SK-N-SH treated with all-trans-retinoic acid at 6 μM for 48 hours (cell line): ENCODE data around the gene PALLD.
"Not testable (repeated sequence)": the region's sequence is repeated elsewhere in the genome, so short reads cannot be mapped to it uniquely, and the experiment has no call there.

Experiments
- ATAC-seq: fragments of 200-7000 bp; cut with Tn5 transposase; 3 replicates; pipeline ENCODE4 v1.9.1; 2020; ENCODE audit warnings: mild to moderate bottlenecking, moderate library complexity
- ARNTL ChIP-seq: fragments of 450-650 bp; formaldehyde crosslinking; IDR thresholded peaks from 2 replicates; pipeline ENCODE4 v1.5.0; 2020; ENCODE audit warnings: low read depth, mild to moderate bottlenecking, moderate library complexity, borderline replicate concordance
- ESRRG ChIP-seq: fragments of 250-450 bp; sonication (Bioruptor Pico); IDR thresholded peaks from 2 replicates; pipeline ENCODE4 v1.6.1; 2021; ENCODE audit warnings: mild to moderate bottlenecking
- GLIS3 ChIP-seq: fragments of 250-450 bp; sonication (Bioruptor Pico); IDR thresholded peaks from 2 replicates; pipeline ENCODE4 v1.5.0; 2020; ENCODE audit warnings: mild to moderate bottlenecking, moderate library complexity
- ISL1 ChIP-seq: fragments of 250-450 bp; sonication (Bioruptor Pico); IDR thresholded peaks from 2 replicates; pipeline ENCODE4 v2.1.2; 2022; ENCODE audit warnings: mild to moderate bottlenecking, moderate library complexity
- OSR1 ChIP-seq: fragments of 250-450 bp; sonication (Bioruptor Pico); IDR thresholded peaks from 2 replicates; pipeline ENCODE4 v1.8.0; 2022; ENCODE audit warnings: moderate library complexity, mild to moderate bottlenecking, inconsistent platforms
- PPARA ChIP-seq: fragments of 250-450 bp; sonication (Bioruptor Pico); IDR thresholded peaks from 2 replicates; pipeline ENCODE4 v1.5.0; 2020; ENCODE audit warnings: mild to moderate bottlenecking, borderline replicate concordance
- SNAI2 ChIP-seq: fragments of 250-450 bp; sonication (Bioruptor Pico); IDR thresholded peaks from 2 replicates; pipeline ENCODE4 v1.5.0; 2020; ENCODE audit warnings: mild to moderate bottlenecking, moderate library complexity
- TCF4 ChIP-seq: fragments of 250-450 bp; sonication (Bioruptor Pico); IDR thresholded peaks from 2 replicates; pipeline ENCODE4 v1.8.0; 2021; ENCODE audit warnings: mild to moderate bottlenecking, moderate library complexity, borderline replicate concordance
- TOX ChIP-seq: fragments of 250-450 bp; sonication (Bioruptor Pico); IDR thresholded peaks from 2 replicates; pipeline ENCODE4 v1.8.0; 2021; ENCODE audit warnings: mild to moderate bottlenecking, moderate library complexity, borderline replicate concordance
- ZC3H10 ChIP-seq: fragments of 250-450 bp; sonication (Bioruptor Pico); IDR thresholded peaks from 2 replicates; pipeline ENCODE4 v1.5.1; 2021; ENCODE audit warnings: mild to moderate bottlenecking, moderate library complexity
- ZFP3 ChIP-seq: fragments of 250-450 bp; sonication (Bioruptor Pico); IDR thresholded peaks from 2 replicates; pipeline ENCODE4 v1.5.0; 2020; ENCODE audit warnings: mild to moderate bottlenecking, moderate library complexity
- ZFP30 ChIP-seq: fragments of 450-650 bp; formaldehyde crosslinking; IDR thresholded peaks from 2 replicates; pipeline ENCODE4 v1.5.0; 2022; ENCODE audit warnings: mild to moderate bottlenecking, moderate library complexity
- ZNF565 ChIP-seq: fragments of 450-650 bp; formaldehyde crosslinking; conservative IDR thresholded peaks from 2 replicates; pipeline ENCODE4 v1.5.0; 2020; ENCODE audit warnings: low read depth, mild to moderate bottlenecking, moderate library complexity
- ZNF70 ChIP-seq: fragments of 450-650 bp; formaldehyde crosslinking; IDR thresholded peaks from 2 replicates; pipeline ENCODE4 v1.5.0; 2020; ENCODE audit warnings: mild to moderate bottlenecking, moderate library complexity
- ZNF8 ChIP-seq: fragments of 450-650 bp; formaldehyde crosslinking; IDR thresholded peaks from 2 replicates; pipeline ENCODE4 v1.5.0; 2020; ENCODE audit warnings: mild to moderate bottlenecking, moderate library complexity
- TF ChIP-seq, protein P1 (sequence below): fragments of 250-450 bp; sonication (Bioruptor Pico); IDR thresholded peaks from 2 replicates; pipeline ENCODE4 v1.5.0; 2020; ENCODE audit warnings: mild to moderate bottlenecking, moderate library complexity
- TF ChIP-seq, protein P2 (sequence below): fragments of 250-450 bp; sonication (Bioruptor Pico); IDR thresholded peaks from 2 replicates; pipeline ENCODE4 v1.8.0; 2020; ENCODE audit warnings: mild to moderate bottlenecking, moderate library complexity, borderline replicate concordance
- TF ChIP-seq, protein P3 (sequence below): fragments of 250-450 bp; sonication (Bioruptor Pico); IDR thresholded peaks from 2 replicates; pipeline ENCODE4 v1.8.0; 2021; ENCODE audit warnings: low read depth, mild to moderate bottlenecking, moderate library complexity, borderline replicate concordance
- TF ChIP-seq, protein P4 (sequence below): fragments of 250-450 bp; sonication (Bioruptor Pico); IDR thresholded peaks from 2 replicates; pipeline ENCODE4 v1.5.1; 2021; ENCODE audit warnings: mild to moderate bottlenecking, moderate library complexity
- TF ChIP-seq, protein P5 (sequence below): fragments of 250-450 bp; sonication (Bioruptor Pico); IDR thresholded peaks from 2 replicates; pipeline ENCODE4 v1.5.1; 2020; ENCODE audit warnings: low read depth, mild to moderate bottlenecking, moderate library complexity

The PALLD gene

DNA sequence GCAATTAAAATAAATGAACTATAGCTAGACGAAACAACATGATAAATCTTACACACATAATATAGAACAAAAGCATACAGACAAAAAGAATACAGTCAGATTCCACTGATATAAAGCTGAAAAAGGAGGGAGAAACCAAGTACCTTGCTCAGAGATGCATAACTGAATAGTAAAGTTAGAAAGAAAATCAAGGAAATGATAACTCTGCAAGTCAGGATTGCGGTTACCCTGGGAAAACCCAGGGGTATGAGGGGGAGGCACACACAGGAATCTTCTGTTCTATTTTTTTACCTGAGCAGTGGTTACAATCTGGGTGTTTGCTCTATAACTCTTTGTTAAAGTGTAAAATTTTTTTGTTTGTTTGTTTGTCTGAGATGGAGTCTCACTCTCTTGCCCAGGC, 304.1 kb downstream of the PALLD start:
- ATAC-seq, result no peak
- TF ChIP-seq TCF4 (CRISPR knock-in tag) (no peak), ZFP30 (CRISPR knock-in tag) (no peak), ZFP3 (CRISPR knock-in tag) (no peak), ZNF565 (CRISPR knock-in tag) (no peak), PPARA (CRISPR knock-in tag) (no peak), SNAI2 (CRISPR knock-in tag) (no peak)
- TF ChIP-seq, protein P1, sequence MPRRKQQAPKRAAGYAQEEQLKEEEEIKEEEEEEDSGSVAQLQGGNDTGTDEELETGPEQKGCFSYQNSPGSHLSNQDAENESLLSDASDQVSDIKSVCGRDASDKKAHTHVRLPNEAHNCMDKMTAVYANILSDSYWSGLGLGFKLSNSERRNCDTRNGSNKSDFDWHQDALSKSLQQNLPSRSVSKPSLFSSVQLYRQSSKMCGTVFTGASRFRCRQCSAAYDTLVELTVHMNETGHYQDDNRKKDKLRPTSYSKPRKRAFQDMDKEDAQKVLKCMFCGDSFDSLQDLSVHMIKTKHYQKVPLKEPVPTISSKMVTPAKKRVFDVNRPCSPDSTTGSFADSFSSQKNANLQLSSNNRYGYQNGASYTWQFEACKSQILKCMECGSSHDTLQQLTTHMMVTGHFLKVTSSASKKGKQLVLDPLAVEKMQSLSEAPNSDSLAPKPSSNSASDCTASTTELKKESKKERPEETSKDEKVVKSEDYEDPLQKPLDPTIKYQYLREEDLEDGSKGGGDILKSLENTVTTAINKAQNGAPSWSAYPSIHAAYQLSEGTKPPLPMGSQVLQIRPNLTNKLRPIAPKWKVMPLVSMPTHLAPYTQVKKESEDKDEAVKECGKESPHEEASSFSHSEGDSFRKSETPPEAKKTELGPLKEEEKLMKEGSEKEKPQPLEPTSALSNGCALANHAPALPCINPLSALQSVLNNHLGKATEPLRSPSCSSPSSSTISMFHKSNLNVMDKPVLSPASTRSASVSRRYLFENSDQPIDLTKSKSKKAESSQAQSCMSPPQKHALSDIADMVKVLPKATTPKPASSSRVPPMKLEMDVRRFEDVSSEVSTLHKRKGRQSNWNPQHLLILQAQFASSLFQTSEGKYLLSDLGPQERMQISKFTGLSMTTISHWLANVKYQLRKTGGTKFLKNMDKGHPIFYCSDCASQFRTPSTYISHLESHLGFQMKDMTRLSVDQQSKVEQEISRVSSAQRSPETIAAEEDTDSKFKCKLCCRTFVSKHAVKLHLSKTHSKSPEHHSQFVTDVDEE, result no peak
- TF ChIP-seq, all 23 proteins: peak for 0

DNA sequence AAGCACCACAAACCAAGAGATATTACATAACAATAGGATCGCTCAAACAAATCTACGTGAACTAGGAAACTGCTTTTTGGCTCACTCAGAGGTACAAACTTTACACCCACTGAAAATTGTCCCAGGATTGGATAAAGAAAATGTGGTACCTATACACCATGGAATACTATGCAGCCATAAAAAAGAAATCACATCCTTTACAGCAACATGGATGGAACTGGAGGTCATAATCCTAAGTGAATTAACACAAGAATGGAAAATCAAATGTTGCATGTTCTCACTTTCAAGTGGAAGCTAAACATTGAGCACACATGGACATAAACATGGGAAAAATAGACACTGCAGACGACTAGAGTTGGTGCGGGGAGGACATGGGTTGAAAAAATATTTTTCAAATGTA, 305.4 kb downstream of the PALLD start:
- ATAC-seq, result no peak
- TF ChIP-seq TOX (CRISPR knock-in tag) (no peak), ZFP30 (CRISPR knock-in tag) (no peak), ZNF70 (no peak), ZNF8 (CRISPR knock-in tag) (no peak), ARNTL (CRISPR knock-in tag) (no peak), ZFP3 (CRISPR knock-in tag) (no peak), ISL1 (CRISPR knock-in tag) (no peak), GLIS3 (CRISPR knock-in tag) (no peak), ESRRG (CRISPR knock-in tag) (no peak), OSR1 (CRISPR knock-in tag) (no peak), SNAI2 (CRISPR knock-in tag) (no peak), ZC3H10 (CRISPR knock-in tag) (no peak)
- TF ChIP-seq, protein P2, sequence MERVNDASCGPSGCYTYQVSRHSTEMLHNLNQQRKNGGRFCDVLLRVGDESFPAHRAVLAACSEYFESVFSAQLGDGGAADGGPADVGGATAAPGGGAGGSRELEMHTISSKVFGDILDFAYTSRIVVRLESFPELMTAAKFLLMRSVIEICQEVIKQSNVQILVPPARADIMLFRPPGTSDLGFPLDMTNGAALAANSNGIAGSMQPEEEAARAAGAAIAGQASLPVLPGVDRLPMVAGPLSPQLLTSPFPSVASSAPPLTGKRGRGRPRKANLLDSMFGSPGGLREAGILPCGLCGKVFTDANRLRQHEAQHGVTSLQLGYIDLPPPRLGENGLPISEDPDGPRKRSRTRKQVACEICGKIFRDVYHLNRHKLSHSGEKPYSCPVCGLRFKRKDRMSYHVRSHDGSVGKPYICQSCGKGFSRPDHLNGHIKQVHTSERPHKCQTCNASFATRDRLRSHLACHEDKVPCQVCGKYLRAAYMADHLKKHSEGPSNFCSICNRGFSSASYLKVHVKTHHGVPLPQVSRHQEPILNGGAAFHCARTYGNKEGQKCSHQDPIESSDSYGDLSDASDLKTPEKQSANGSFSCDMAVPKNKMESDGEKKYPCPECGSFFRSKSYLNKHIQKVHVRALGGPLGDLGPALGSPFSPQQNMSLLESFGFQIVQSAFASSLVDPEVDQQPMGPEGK, result no peak
- TF ChIP-seq, protein P3, sequence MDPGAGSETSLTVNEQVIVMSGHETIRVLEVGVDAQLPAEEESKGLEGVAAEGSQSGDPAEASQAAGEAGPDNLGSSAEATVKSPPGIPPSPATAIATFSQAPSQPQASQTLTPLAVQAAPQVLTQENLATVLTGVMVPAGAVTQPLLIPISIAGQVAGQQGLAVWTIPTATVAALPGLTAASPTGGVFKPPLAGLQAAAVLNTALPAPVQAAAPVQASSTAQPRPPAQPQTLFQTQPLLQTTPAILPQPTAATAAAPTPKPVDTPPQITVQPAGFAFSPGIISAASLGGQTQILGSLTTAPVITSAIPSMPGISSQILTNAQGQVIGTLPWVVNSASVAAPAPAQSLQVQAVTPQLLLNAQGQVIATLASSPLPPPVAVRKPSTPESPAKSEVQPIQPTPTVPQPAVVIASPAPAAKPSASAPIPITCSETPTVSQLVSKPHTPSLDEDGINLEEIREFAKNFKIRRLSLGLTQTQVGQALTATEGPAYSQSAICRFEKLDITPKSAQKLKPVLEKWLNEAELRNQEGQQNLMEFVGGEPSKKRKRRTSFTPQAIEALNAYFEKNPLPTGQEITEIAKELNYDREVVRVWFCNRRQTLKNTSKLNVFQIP, result no peak
- TF ChIP-seq, protein P4, sequence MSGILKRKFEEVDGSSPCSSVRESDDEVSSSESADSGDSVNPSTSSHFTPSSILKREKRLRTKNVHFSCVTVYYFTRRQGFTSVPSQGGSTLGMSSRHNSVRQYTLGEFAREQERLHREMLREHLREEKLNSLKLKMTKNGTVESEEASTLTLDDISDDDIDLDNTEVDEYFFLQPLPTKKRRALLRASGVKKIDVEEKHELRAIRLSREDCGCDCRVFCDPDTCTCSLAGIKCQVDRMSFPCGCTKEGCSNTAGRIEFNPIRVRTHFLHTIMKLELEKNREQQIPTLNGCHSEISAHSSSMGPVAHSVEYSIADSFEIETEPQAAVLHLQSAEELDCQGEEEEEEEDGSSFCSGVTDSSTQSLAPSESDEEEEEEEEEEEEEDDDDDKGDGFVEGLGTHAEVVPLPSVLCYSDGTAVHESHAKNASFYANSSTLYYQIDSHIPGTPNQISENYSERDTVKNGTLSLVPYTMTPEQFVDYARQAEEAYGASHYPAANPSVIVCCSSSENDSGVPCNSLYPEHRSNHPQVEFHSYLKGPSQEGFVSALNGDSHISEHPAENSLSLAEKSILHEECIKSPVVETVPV (CRISPR knock-in tag), result no peak
- TF ChIP-seq, protein P5, sequence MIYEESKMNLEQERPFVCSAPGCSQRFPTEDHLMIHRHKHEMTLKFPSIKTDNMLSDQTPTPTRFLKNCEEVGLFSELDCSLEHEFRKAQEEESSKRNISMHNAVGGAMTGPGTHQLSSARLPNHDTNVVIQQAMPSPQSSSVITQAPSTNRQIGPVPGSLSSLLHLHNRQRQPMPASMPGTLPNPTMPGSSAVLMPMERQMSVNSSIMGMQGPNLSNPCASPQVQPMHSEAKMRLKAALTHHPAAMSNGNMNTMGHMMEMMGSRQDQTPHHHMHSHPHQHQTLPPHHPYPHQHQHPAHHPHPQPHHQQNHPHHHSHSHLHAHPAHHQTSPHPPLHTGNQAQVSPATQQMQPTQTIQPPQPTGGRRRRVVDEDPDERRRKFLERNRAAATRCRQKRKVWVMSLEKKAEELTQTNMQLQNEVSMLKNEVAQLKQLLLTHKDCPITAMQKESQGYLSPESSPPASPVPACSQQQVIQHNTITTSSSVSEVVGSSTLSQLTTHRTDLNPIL, result no peak
- TF ChIP-seq, protein P1, result no peak

DNA sequence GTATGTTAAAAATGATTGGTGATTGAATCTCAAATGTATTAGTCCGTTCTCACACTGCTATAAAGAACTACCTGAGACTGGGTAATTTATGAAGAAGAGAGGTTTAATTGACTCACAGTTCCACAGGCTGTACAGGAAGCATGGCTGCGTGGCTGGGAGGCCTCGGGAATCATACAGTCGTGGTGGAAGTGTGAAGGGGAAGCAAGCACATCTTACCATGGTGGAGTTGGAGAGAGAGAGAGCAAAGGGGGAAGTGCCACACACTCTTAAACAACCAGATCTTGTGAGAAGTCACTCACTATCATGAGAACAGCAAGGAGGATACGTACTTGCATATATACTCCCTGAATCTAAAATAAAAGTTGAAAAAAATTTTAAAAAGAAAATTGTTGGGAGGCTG, 306.2 kb downstream of the PALLD start:
- not testable (repeated sequence) for ATAC-seq
